Measurements from ENCODE around the gene UBA7.

The UBA7 gene

DNA sequence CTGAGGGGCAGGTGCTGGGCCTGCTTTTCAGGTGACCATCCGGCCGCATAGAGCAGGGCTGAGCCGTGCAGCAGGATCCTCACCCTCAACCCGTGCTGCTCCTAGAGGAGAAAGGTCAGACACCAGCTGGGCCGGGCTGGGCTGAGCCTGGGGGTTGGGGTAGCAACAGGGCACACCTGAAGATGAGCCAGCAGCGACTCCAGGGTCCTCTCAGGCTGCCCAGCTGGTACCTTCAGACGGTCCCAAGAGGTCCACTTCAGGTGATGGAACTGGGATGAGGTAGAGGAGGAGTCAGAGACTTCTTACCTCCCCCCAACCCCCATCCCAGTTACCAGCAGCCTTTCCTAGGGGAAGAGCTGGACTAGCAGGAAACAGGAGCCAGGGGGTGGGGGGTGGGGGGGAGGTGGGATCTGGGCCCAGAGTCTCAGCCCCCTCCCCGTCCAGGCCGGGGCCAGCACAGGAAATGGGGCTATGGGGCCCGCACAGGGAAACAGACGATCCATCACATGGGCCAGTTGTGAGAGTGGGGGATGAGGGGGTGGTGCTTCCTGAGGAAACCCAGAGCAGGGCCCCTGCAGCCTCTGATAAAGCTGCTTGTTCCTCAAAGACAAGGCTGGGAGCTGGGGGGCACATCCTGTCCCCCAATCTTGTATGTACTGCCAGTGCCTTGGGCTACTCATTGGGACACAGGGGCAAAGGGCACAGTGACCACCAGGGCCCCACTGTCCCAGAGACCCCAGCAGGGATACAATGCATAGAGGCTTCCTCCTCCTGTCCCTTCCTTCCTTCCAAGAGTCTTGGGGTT is 7.7 kb downstream of the UBA7 start:
- DNase-seq = peak; percentile 44

DNA sequence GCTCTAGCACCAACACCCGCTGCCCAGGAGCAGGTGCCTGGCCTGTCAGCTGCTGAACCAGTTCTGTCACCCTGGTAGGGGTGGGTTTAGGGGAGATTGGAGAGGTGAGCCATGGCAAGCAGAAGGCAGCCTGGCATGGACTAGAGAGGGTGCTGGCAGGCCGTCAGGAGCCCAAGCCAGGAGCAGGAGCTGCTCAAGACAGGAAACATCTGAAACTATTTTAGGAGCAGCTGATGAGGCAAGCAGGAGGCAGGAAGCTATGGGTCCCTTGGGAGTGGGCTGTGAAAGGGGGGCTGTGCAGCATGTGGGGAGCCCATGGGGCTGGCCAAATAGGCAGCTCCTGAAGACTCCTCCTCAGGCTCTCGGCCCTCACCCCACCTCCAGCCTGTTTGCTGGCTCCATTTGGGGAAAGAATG is 8.4 kb downstream of the UBA7 start:
- no peak for DNase-seq

DNA sequence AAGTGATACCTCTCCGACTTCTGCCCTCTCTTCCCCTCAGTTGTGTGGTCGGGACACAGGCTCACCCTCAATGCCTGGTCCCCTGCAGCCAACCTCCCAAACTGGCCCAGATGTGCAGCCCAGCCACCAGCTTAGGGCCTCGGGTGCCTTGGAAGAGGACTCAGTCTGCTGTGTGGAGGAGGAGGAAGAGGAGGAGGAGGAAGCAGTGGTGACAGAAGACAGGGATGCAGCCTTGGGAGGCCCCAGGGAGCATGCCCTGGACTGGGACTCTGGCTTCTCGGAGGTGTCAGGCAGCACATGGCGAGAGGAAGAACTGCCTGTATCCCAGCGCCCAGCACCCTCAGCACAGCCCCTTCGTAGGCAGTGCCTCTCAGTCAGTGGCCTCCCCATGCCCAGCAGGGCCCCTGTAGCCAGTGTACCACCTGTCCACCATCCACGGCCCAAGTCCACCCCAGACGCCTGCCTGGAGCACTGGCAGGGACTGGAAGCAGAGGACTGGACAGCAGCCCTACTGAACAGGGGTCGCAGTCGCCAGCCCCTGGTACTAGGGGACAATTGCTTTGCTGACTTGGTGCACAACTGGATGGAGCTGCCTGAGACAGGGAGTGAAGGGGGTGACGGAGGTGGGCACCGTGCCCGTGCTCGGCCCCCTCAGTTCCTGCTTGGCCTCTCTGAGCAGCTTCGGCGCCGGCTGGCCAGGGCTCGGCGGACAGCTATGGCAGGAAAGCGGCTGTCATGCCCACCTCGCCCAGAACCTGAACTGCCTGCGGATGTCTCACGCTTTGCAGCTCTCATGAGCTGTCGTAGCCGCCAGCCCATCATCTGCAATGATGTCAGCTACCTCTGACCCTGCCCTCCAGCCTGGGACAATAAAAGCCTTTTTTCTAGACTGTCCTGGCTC is 9.4 kb downstream of the UBA7 start:
- no peak for DNase-seq

DNA sequence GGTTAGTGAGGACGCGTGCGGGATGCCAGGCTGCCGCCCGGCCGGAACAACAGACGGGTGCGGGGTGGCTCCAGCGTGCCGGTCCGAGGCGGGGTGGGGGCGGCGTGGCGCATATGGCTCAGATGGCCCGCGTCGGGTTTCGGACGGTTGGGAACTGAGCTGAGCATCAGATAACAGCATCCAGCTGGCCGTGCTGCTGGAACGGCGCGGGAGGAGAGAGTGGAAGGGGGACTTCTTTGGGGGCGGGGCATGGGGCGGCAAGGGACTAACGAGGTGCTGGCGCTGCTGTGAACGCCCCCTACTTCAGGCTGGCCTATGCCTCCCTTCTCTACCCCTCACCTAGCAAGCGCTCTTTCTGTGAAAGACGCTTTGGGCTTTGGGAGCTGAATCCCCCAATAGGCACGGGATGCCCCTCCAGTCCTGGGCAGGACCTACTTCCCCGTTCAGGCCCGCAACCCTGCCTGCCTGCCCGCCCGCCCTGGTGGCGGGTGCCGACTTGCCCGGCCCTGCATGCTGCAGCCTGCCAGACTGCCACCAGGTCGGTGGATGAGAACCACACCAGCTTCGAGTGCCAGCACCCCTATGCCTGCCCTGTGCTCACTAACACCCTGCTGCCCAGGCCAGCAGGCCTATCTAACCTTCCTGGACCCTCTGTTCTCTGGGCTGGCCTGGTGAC is 10.2 kb downstream of the UBA7 start:
- DNase-seq = peak; percentile 58

DNA sequence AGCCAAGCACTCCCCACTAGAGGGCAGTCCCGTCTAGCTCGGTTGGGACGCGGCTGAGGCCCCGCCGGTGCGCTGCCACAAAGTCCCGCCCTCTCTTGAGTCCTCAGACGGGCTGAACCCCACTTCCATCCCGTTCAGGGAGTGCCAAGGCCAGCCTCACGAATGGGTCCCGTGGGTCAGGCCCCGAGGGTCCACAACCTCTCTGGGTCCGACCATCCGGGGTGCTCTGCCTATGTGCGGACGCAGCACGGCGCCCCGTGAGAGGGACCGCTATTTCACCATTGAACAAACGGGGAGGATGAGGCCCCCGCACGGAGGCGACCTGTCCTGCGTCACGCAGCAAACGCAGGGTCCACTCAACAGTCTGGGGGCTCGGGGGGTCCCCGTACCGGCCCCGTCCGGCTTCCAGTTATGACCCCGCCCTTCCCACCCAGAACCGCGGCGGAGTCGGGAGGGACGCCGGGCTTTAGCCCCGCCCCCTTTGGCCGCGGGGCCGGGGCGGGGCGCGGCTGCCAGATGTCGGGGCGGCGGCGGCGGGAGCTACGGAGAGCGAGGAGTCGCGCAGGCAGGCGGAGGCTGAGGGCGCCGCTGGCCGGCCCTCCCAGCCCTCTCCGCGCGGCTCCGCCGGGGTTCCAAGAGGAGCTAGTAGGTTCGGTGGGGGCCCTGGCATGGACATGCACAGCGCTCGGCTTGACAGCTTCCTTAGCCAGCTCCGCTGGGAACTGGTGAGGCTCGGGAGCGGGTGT is 10.9 kb downstream of the UBA7 start, which contains the start of gene INKA1:
Gene INKA1, plus strand, starts transcription at position 543 of the 746 bp plus-strand sequence. Its CDS starts 132 bp downstream, at position 675.
- DNase-seq = peak; percentile 92

DNA sequence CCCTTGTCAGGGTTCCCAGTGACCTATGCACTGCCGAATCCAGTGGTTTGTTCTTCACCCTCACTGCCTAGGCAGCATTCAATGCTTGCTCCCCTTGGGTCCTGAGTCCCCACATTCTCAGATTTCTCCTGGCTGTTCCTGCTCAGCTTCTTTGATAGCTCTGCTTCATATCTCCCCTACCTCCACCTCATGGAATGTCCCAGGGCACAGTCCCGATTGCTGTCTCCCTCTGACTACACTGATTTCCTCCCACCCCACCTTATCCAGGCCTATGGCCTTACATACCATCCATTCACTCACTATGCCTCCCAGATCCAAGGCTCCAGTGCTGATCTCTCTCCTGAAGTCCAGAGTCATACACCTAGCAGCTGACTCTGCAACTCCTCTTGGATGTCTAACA is 12.6 kb downstream of the UBA7 start:
- no peak for DNase-seq

DNA sequence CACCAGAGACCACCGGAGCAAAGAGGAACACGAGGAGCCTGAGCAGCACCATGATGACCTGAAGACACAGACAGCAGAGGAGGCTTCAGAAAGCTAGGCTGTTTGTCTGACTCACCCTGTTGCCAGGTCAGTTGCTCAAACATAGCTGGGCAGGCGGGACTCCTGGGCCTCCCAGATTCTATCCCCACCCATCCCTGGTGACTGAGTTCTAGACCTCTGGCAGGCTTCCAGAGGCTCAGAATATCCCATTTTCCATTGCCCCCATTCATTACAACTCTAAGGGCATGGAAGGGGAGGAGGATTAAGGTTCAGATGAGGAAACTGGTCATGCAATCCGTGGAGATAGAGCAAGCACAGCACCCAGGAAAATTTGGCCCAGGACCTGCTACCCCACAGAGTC is 14.0 kb downstream of the UBA7 start, which contains the start of gene CDHR4:
Gene CDHR4, minus strand, starts transcription at position 113 of the 400 bp plus-strand sequence. Its CDS starts 61 bp downstream, at position 52.
- no peak for DNase-seq

DNA sequence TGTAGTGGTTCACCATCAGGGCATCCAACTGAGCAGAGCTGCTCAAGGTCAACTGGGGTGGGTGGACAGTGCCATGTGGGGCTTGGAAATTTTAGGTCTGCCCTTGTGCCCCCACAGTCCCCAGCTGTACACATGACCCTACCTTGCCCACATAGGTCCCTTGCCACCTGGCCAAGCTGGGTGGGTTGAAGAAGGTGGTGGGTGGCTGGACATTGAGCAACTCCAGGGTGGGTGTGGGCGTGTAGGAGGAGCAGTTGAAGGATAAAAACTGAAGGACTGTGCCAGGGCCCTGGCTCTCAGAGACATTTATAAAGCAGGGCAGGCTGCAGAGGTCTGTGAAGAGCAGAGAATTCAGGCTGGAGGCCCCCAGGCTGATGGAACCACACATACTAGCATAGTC is 14.6 kb downstream of the UBA7 start:
- DNase-seq = no peak

DNA sequence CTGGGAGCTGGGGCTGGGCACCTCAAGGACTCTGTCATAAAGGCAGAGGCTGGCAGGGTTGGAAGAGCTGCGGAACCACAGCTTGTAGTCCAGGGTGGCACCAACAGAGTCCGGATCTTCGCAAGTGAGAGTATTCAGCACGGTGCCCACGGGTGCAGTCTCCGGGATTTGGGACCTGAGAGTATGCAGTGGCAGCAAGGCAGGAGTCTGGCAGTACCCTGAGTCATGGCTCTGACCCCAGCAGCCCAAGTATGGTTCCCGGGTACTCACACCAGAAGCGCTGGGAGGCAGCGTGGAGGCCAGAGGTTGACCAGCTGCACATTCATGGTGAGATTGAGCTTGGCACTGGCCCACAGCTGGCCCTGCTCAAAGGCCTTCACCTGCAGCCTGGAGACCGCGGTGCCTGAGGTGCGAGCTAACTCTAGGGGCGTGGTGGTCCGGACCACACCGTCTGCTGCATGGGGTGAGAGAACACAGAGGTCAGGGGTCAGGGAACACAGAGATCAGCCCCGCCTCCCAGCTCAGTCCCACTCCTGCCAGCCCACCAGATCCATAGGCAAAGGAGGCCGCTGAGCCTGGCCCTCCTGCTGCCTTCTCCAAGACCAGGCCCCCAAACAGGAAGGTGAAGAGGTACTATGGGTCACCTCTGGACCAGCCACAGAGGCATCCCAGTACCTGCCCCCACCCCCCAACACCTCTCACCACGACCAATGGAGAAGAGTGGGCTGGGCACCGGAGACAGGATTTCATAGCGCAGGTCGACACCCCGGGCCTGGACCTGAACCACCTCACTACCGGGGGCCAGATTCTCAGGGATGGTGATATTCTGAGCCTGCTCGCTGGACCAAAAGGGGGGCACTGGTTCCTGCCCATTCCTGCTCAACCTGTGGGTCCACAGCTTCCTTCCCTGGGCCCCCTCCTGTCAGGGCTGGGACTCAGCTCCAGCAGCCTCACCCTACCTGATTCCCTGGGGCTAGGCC is 18.5 kb downstream of the UBA7 start:
- no peak for DNase-seq

DNA sequence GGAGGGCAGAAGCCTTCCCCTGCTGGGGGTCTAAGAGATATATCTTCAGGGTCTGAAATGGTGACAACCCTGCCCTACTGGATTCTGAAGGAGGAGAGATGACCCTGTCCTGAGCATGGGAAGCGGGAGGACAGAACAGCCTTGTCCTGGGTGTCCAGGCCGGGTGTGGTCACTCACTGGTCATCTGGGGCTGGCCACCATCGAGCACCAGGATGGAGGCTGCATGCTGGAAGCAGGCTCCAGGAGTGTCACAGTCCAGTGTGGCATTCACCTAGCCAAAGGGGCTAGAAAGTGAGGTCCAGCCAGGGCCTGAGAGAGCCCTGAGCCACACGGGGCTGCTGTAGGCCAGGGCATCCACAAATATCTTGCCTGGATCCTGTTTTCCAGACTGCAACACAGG is 19.3 kb downstream of the UBA7 start:
- DNase-seq = no peak

DNA sequence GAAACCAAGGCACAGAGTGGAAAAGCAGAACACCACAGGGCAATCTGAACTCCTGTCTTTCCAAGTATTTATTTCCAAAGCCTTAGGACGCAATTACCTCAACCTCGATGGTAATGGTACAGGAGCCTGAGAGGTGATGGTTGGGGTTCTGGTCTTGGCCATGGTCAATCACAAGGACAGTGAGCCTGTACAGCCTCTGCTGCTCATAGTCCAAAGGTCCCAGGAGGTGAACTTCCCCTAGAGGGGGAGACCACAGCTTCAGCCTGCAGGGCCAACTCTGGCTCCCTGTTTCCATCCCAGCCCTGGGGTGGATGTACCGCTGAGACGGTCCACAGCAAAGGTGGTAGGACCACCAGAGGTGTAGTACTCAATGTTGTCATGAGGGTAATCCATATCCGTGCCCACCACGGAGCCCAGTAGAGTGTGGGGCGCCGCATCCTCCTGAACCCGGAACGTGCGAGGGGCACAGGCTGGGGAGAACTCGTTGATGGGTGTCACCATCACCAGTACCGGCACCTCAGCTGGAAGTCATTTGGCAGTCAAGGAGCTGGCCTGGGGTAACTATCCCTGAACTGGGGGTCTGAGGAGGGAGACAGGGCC is 20.2 kb downstream of the UBA7 start:
- no peak for DNase-seq

DNA sequence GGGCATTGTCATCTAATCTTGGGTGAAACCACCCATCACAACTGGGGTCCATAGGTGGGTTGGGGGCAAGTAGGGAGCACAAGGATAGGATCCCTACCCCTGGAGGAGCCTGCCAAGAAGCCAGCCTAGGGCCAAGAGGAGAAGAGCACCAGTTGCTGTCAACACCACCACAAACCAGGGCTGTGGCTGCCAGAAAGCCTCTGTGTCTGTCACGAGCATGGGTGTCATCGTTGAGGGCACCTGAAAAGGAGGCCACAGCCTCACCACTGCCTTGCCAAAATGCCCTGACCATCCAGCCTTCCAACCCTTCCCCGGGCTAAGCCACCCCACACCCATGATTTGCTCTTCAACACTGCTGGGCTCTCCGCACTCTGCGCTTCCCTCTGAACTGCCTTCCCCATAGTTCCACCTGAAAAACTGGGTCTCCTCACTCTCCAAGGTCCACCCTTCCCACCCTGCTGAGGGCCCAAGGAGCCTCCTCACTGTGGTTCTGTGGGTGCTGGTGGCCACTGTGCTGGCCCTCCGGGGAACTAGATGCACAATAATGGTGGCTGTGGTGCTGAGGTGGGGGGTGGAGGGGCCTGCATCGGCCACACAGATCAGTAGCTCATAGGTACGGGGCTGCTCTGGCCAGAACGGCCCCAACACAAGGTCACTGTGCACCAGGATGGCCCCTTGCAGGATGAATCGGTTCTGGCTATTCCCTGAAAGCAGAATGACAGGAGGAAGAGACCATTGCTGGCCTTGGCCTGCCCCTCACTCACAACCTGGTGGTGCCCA is 21.2 kb downstream of the UBA7 start:
- DNase-seq = no peak

DNA sequence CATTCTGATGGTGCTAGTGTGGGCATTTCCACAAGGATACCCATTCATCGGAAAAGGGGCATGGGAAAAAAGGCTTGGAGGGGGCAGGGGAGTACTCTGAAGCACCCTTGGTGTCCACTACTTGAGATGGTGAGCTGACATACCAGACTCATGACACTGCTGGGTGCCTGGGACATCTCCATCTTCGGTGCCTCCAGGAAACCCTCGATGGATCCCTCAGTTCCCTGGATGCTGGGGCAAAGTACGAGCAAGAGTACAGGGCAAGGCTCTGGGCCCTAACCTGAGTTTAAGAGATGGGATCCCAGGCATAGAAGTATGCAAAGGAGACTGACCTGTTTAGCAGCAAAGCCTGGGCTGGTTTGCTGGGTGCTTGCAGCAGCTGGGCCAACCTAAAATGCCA is 22.2 kb downstream of the UBA7 start:
- no peak for DNase-seq

DNA sequence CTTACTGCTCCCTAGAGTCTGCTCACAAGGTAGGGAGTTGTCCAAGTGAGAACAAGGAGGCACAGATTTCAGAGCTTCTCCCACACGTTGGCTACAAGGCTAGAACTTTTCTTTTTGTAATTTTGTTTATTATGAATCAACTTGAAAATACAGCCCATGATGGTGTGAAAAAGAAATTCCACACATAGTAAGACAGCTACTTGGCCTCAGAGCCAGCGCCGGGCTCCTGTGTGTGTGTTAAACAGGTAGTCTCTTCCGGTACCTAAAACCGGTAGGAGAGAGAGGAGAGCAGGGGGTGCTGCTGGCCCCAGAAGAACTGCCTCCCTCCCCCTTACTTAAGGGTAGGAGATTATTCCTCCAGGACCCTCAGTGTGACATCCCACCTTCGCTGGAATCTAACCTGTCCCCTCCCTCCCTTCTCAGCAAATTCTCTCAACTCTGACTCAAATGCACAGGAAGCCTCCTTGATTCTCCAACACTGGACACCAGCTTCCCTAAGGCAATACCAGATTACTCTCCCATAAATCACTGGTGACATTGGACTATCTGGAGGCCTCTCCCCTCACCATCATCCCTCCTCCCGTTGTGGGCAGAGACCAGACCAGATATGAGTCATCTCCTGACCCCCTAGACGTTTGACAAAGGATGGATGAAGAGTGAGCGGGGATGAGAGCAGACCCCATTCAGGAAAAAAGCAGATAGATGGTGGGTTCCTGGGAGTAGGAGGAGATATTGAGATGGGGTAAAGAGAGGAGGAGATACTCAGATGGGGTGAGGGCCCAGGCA is 22.9 kb downstream of the UBA7 start:
- DNase-seq = no peak

DNA sequence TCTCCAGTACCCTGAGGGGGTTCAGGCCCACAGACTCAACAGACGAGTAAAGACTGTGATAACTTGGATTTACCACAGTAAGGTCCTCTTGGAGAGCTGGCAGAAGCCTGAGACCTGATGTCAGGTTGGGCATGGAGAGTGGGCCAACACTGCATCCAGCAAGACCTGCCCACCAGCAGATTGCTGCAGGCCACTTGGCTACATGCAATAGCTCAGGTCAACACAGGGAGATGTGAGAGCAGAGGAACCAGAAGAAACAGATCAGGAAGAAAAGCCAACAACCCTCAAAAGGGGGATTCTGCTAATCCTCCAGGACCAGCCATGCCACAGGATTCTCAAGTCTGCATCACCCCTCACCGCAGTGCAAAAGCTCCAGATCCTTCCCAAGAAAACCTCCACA is 25.7 kb downstream of the UBA7 start:
- DNase-seq = no peak

DNA sequence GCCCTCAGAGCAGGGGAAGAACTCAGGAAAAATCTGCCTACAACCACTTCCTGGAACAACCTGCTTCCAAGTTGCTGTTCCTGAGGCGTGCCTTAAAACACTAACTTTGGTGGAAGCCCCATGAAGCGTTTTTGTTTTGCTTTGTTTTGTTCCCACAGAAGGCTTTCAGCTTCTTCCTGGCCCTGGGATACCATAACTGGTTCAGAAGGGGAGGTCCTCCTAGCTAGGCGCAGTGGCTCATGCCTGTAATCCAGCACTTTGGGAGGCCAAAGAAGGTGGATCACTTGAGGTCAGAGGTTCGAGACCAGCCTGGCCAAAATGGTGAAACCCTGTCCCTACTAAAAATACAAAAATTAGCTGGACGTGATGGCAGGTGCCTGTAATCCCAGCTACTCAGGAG is 26.2 kb downstream of the UBA7 start:
- DNase-seq = no peak

DNA sequence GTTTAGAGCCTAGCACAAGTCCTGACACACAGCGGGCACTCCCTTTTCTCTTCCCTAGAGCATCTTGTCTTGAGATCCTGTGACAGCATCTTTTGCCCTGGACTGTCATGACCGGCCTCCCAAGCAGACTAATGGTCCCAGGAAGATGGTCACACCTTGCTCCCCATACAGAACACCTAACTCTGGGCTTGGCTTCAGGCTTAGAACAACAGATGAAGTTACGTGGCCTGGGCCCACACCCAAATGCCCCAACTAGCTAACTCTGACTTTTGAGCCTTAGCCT is 26.6 kb downstream of the UBA7 start:
- DNase-seq = no peak

DNA sequence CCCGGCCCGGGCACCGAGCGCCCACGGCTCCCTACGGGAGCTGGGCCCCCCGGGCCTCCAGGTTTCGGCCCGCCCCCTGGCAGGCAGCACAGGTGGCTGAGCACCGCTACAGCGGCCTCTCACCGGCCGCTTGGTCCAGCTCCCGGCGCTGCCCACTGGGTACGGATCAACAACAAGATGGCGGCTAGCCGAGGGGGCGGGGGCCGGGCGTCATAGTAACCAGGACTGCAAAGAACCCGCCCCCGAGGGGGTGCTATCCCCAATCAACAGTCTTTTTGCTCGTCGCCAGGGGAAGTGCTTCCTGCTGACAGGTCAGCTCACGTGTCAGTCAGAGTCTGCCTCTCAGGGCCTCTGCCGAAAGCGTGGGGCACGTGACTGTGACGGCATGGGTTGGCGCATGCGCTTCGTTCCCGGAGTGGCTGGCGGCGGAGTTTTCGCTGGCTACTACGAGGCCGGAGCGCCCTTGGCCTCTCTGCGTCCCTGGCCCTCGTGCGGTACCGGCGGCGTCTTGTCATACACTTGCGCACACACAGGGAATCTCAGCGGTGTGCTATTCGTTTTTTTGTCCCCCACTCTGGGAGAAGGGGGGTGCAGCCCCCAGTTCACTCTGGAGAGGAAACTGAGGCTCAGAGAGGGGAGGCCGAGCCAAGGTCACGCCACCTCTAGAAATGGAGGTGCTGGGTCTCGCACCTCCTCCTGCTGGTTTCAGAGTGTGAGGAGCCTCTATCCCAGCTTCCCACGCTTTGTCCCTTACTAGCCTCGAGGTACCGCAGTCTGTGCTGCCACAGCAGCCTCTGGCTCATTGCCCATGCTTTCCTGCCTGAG is 27.2 kb downstream of the UBA7 start, which contains the start of gene IP6K1:
Gene IP6K1, minus strand, starts transcription at position 186 of the 825 bp plus-strand sequence. CDS start 38,502 bp downstream, outside the sequence.
- DNase-seq = peak; percentile 100

All from activated CD4-positive, alpha-beta T cell treated with anti-CD3 and anti-CD28 coated beads for 48 hours (primary cell).